ENCODE data around the gene CYBA. TPM values are rescaled to one million over a fixed set of nuclear protein-coding genes. Genes with fewer than 3 reads are reported as not detected.
A peak's percentile ranks its signal among the peaks of the same experiment; 100 is the strongest.

CYBA gene
- total and polyA plus RNA-seq, 10 of the 15 experiments (the other 5 are each of a cell fraction or from before 2014, with no cell fraction given) = 0.55 to 598 (median 258) TPM

GRCh38 chr16:88634141-88634993 is 16.5 kb downstream of the CYBA start (continued):
- TF ChIP-seq BHLHE40 (IDR thresholded peaks at IDR 0.05; ENCODE audit: borderline replicate concordance in 1 of 2, low read depth in 2 of 2, low read length in 1 of 2) (peak; percentile 81 to 94), STAT1 (conservative IDR thresholded peaks at IDR 0.05) (0 out of 2 replicates have a peak, but pooled peaks have one; percentile 74), TCF7 (IDR thresholded peaks at IDR 0.05; ENCODE audit: borderline replicate concordance) (no peak), NFXL1 (IDR thresholded peaks at IDR 0.05; ENCODE audit: borderline replicate concordance) (no peak), ZNF217 (IDR thresholded peaks at IDR 0.05) (no peak), ZSCAN29 (IDR thresholded peaks at IDR 0.05) (0 out of 2 replicates have a peak, but pooled peaks have one; percentile 23), NFYB (IDR thresholded peaks at IDR 0.05; ENCODE audit: insufficient read depth, low read depth, low read length) (no peak), CBFB (IDR thresholded peaks at IDR 0.05; ENCODE audit: low read depth) (no peak; the same call in 1 of the 2 replicates), NR2C2 (IDR thresholded peaks at IDR 0.05; ENCODE audit: borderline replicate concordance, control insufficient read depth, insufficient read length, low read depth) (no peak), ATF2 (IDR thresholded peaks at IDR 0.05; ENCODE audit: low read length) (no peak), YBX1 (IDR thresholded peaks at IDR 0.05) (no peak), BRCA1 (IDR thresholded peaks at IDR 0.05; ENCODE audit: low read depth, low read length) (no peak), PRDM15 (CRISPR knock-in tag; IDR thresholded peaks at IDR 0.05) (no peak), CREB1 (IDR thresholded peaks at IDR 0.05; ENCODE audit: low read depth) (no peak), ZNF622 (IDR thresholded peaks at IDR 0.05) (no peak), RELA (IDR thresholded peaks at IDR 0.05; ENCODE audit: borderline replicate concordance, partially characterized antibody) (peak; percentile 0), CHD2 (IDR thresholded peaks at IDR 0.05; ENCODE audit: borderline replicate concordance, low read depth, low read length) (peak; percentile 69), ZNF207 (IDR thresholded peaks at IDR 0.05; ENCODE audit: borderline replicate concordance) (no peak; the same call in 1 of the 2 replicates), EZH2 (IDR thresholded peaks at IDR 0.05; ENCODE audit: borderline replicate concordance, control insufficient read depth, low read depth, low read length) (no peak), EED (IDR thresholded peaks at IDR 0.05; ENCODE audit: low read depth) (peak; percentile 49), ETV6 (conservative IDR thresholded peaks at IDR 0.05 in 1 of 2, IDR thresholded peaks at IDR 0.05 in 1 of 2; ENCODE audit: borderline replicate concordance in 1 of 2, low read depth in 1 of 2) (no peak), TCF3 (IDR thresholded peaks at IDR 0.05; ENCODE audit: borderline replicate concordance, insufficient read depth, low read depth, low read length) (peak; percentile 88)
- TF ChIP-seq, protein P1, sequence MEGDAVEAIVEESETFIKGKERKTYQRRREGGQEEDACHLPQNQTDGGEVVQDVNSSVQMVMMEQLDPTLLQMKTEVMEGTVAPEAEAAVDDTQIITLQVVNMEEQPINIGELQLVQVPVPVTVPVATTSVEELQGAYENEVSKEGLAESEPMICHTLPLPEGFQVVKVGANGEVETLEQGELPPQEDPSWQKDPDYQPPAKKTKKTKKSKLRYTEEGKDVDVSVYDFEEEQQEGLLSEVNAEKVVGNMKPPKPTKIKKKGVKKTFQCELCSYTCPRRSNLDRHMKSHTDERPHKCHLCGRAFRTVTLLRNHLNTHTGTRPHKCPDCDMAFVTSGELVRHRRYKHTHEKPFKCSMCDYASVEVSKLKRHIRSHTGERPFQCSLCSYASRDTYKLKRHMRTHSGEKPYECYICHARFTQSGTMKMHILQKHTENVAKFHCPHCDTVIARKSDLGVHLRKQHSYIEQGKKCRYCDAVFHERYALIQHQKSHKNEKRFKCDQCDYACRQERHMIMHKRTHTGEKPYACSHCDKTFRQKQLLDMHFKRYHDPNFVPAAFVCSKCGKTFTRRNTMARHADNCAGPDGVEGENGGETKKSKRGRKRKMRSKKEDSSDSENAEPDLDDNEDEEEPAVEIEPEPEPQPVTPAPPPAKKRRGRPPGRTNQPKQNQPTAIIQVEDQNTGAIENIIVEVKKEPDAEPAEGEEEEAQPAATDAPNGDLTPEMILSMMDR (IDR thresholded peaks at IDR 0.05 in 2 of 3, conservative IDR thresholded peaks at IDR 0.05 in 1 of 3; ENCODE audit: control insufficient read depth in 2 of 3, extremely low read depth in 1 of 3, insufficient read depth in 1 of 3, low read depth in 3 of 3, low read length in 3 of 3) = no peak

Measured in GM12878 (cell line).